HFFc6 (cell line): Measurements from ENCODE around the gene SCN4A. TPM values are rescaled to one million over a fixed set of nuclear protein-coding genes. Genes with fewer than 3 reads are reported as not detected.
"Not testable (repeated sequence)": the region's sequence is repeated elsewhere in the genome, so short reads cannot be mapped to it uniquely, and the experiment has no call there.

Experiments
- DNase-seq: peaks from one replicate; pipeline ENCODE4 v3.0.0-alpha.2; 2018
- H3K27ac Mint-ChIP-seq: 2 replicates; pipeline ENCODE4 v1.8.0; 2020; ENCODE audit warnings: mild to moderate bottlenecking, mixed read lengths
- H3K27me3 Mint-ChIP-seq: 2 replicates; pipeline ENCODE4 v1.8.0; 2021; ENCODE audit warnings: mild to moderate bottlenecking, moderate library complexity, mixed read lengths; ENCODE audit not compliant: insufficient read depth
- H3K36me3 Mint-ChIP-seq: 2 replicates; pipeline ENCODE4 v1.8.0; 2021; ENCODE audit warnings: low read depth, mixed read lengths
- H3K4me1 Mint-ChIP-seq: 2 replicates; pipeline ENCODE4 v1.8.0; 2020; ENCODE audit warnings: low read depth, mixed read lengths
- H3K4me3 Mint-ChIP-seq: 2 replicates; pipeline ENCODE4 v1.8.0; 2020; ENCODE audit warnings: mild to moderate bottlenecking, moderate library complexity, mixed read lengths
- H3K9me3 Mint-ChIP-seq: 2 replicates; pipeline ENCODE4 v1.8.0; 2020; ENCODE audit warnings: mild to moderate bottlenecking, mixed read lengths
- total RNA-seq, 6 experiments: library from RNA; stranded (reverse); fragmentation: NEBNext Ultra II Directional; extraction: Animal tissue kit (Norgen Biotek cat#: 25700); gene quantifications; 2 replicates in 1 of 6; 3 replicates in 5 of 6; pipeline ENCODE4 v1.2.3, GENCODE V29; 2021
- TF ChIP-seq, protein P1 (sequence below): fragments of 200-600 bp; sonication (generic); IDR thresholded peaks from 2 replicates; pipeline ENCODE4 v1.5.0; 2021; ENCODE audit warnings: antibody characterized with exemption, mild to moderate bottlenecking

Gene SCN4A
- total RNA-seq, 6 experiments from 2014 or later: not detected

DNA sequence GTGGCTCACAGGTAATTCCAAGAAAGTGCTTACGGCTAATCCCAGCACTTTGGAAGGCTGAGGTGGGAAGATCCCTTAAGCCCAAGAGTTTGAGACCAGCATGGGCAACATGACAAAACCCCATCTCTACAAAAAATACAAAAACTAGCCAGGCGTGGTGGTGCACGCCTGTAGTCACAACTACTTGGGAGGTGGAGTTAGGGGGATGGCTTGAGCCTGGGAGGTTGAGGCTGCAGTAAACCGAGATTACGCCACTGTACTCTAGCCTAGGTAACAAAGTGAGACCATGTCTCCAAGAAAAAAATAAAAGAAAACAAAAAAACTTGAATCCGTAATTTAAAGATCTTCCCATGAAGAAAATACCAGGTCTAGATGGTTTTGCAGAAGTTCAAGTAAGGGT, 42.7 kb upstream of the SCN4A start:
- H3K27ac Mint-ChIP-seq: no peak overlapping the region
- no peaks in the 10 kb centered on the region for H3K36me3 Mint-ChIP-seq
- peaks cover 7% of the 10 kb centered on the region for H3K27me3 Mint-ChIP-seq
- H3K4me1 Mint-ChIP-seq: peaks cover 7% of the 10 kb centered on the region
- no peaks in the 10 kb centered on the region for H3K9me3 Mint-ChIP-seq
- no peak for DNase-seq
- TF ChIP-seq, protein P1, sequence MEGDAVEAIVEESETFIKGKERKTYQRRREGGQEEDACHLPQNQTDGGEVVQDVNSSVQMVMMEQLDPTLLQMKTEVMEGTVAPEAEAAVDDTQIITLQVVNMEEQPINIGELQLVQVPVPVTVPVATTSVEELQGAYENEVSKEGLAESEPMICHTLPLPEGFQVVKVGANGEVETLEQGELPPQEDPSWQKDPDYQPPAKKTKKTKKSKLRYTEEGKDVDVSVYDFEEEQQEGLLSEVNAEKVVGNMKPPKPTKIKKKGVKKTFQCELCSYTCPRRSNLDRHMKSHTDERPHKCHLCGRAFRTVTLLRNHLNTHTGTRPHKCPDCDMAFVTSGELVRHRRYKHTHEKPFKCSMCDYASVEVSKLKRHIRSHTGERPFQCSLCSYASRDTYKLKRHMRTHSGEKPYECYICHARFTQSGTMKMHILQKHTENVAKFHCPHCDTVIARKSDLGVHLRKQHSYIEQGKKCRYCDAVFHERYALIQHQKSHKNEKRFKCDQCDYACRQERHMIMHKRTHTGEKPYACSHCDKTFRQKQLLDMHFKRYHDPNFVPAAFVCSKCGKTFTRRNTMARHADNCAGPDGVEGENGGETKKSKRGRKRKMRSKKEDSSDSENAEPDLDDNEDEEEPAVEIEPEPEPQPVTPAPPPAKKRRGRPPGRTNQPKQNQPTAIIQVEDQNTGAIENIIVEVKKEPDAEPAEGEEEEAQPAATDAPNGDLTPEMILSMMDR: no peak
- no peak overlapping the region for H3K4me3 Mint-ChIP-seq

DNA sequence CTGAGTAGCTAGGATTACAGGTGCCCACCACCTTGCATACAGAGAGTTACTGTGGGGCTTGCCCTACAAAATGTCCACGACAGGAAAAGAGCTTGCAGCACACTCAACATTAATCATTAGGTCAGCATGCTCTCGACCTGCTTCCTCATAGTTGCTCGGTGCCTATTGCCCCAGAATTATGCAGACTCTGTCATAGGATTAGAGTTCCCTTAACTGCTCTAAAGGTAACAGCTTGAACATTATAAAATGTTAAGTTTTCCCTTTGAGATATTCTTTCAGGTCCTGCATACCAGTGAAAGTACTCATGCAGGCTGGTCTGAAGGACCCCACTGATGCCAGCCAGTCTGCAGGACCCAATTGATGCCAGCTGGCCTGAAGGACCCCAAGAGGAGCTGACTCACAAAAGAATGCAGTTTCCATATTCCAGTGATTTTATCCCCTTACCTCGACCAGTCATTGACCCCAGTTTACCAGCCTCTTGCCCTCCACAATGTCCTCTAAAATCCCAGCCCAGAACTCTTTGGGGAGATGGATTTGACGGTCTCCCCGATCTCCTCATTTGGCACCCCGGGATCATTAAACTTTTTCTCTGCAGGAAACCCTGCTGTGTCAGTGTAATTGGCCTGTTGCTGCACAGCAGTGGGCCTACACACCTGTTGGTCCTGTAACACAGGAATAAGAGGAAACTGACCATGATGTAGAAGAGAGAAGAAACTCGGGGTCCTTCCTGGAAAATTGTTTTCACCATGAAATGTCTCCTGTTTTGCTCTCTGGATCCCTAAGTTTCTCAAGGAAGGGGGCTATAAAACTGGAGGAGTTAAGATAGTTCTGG, 37.1 kb upstream of the SCN4A start:
- peaks cover 5% of the 10 kb centered on the region for H3K27me3 Mint-ChIP-seq
- H3K27ac Mint-ChIP-seq: peak overlapping the region; percentile 61
- H3K4me1 Mint-ChIP-seq: peaks cover 48% of the 10 kb centered on the region
- peak; percentile 41 for DNase-seq
- H3K36me3 Mint-ChIP-seq: no peaks in the 10 kb centered on the region; the same call in 1 of the 2 replicates
- TF ChIP-seq, protein P1: no peak
- H3K9me3 Mint-ChIP-seq: no peaks in the 10 kb centered on the region
- no peak overlapping the region for H3K4me3 Mint-ChIP-seq

DNA sequence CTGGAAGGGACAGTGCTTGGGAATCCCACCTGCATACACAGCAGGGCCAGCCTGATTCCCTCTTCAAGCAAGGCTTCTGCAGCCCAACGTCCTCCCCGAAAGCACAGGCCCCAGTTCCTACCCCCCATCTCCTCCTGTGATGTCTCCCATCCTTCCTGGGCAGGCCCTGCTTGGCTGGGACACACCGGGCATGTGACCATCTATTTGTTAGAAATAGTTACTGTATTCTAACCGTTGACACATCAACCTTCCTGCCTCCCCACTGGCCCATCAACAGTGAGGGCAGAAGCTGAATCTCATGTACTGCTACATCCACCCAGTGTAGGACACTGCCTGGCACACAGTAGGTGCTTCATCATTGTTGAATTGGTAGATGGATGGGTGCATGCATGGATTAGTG, 36.1 kb upstream of the SCN4A start:
- Mint-ChIP-seq H3K9me3 (no peaks in the 10 kb centered on the region), H3K27ac (peak overlapping the region; percentile 61; the same call in 1 of the 2 replicates), H3K4me3 (no peak overlapping the region), H3K27me3 (peaks cover 4% of the 10 kb centered on the region), H3K4me1 (peaks cover 49% of the 10 kb centered on the region), H3K36me3 (no peaks in the 10 kb centered on the region; the same call in 1 of the 2 replicates)
- TF ChIP-seq, protein P1: no peak
- no peak for DNase-seq

DNA sequence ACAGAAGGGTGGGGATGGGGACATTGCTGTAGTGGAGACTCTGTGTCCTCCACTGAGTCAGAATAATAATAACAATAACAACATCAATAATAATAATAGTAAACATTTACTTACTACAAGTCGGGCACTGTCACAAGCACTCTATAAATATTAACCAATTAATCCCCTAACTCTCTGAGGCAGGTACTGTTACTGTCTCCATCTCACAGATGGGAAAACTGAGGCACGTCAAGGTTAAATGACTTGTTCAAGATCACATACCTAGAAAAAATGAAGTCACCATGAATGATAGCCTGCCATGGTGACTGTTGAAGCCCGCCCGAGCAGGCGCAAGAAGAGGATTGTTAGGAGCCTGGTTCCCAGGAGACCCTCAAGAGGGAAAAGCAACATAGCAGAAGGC, 35.6 kb upstream of the SCN4A start:
- Mint-ChIP-seq H3K27ac (peak overlapping the region; percentile 29; the same call in 1 of the 2 replicates), H3K36me3 (no peaks in the 10 kb centered on the region; the same call in 1 of the 2 replicates)

DNA sequence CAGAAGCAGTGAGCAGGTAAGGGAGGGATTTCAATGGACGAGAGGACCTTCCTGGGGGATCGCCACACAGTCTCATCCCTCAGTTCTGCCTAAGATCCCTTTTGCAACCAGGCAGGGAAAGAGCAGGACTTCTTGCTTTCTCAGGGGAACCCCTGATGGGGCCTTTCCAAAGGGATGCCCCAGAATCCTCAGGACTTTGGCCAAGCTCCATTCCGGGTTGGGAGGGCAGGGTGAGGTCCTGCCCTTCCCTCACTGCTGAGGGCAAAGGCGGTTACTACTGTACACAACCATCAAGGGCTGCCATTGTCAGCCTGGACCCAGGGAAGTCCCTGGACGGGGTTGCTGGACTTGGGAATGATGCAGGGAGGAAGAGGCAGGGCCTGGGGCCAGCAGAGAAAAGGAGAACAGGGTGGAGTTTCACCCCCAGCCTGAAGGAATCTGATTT, 35.1 kb upstream of the SCN4A start:
- H3K36me3 Mint-ChIP-seq: no peaks in the 10 kb centered on the region; the same call in 1 of the 2 replicates
- DNase-seq: no peak
- H3K27me3 Mint-ChIP-seq: peaks cover 4% of the 10 kb centered on the region
- no peak overlapping the region for H3K27ac Mint-ChIP-seq
- H3K9me3 Mint-ChIP-seq: no peaks in the 10 kb centered on the region
- H3K4me1 Mint-ChIP-seq: peaks cover 49% of the 10 kb centered on the region
- TF ChIP-seq, protein P1: no peak
- no peak overlapping the region for H3K4me3 Mint-ChIP-seq

More for the DNA sequence above, 35.6 kb upstream of the SCN4A start:
- Mint-ChIP-seq H3K27me3 (peaks cover 4% of the 10 kb centered on the region), H3K4me1 (peaks cover 49% of the 10 kb centered on the region), H3K4me3 (no peak overlapping the region), H3K9me3 (no peaks in the 10 kb centered on the region)
- TF ChIP-seq, protein P1: no peak
- DNase-seq: no peak

DNA sequence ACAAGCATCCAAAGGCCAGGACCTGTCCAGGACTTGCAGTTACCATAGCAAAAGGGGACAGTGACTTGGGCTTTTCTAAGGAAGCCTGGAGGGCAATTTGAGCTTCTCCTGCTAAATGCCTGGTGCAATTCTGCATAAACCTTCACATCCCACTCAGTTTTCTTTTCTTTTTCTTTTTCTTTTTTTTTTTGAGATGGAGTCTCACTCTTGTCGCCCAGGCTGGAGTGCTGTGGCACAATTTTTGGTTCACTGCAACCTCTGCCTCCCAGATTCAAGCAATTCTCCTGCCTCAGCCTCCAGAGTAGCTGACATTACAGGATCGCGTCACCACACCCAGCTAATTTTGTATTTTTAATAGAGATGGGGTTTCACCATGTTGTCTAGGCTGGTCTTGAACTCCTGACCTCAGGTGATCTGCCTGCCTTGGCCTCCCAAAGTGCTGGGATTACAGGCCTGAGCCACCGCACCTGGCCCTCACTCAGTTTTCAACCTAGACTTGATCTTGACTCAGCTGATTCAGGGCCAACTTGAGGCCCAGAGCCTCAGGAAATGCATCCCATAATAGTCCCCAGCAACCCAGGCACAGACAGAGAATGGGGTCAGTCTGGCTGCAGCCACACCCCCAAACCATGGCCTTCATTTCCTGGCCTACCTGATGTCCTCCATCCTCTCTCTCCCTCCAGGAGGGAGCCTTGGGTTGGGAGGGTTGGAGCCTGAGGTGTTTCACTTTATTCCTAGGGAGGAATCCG, 34.5 kb upstream of the SCN4A start:
- not testable (repeated sequence) for H3K27ac Mint-ChIP-seq

More for the DNA sequence above, 34.5 kb upstream of the SCN4A start:
- H3K36me3 Mint-ChIP-seq, H3K27me3 Mint-ChIP-seq, H3K9me3 Mint-ChIP-seq, H3K4me3 Mint-ChIP-seq, DNase-seq: not testable (repeated sequence)
- H3K4me1 Mint-ChIP-seq: peaks cover 49% of the 10 kb centered on the region
